Measurements from ENCODE around the gene DAAM1. TPM values are rescaled to one million over a fixed set of nuclear protein-coding genes. Genes with fewer than 3 reads are reported as not detected.

DAAM1 gene
- total RNA-seq, 1 experiment from 2014 or later = 35.3 TPM

GRCh38 chr14:59334253-59334652 lies 145.8 kb downstream of the DAAM1 start:
- Histone ChIP-seq H3K9me3 (no peaks in the 10 kb centered on the region), H3K27me3 (replicated peaks; ENCODE audit: control insufficient read depth, insufficient read depth, low read length) (no peaks in the 10 kb centered on the region), H3K4me1 (peaks cover 10% of the 10 kb centered on the region; the same call in 1 of the 2 replicates), H3K4me3 (ENCODE audit: low read depth, low read length) (no peak overlapping the region), H3K36me3 (ENCODE audit: control insufficient read depth, insufficient read depth, low read length) (peaks cover 1% of the 10 kb centered on the region)
- intact Hi-C loops (cut with micrococcal nuclease; ENCODE audit: unreplicated experiment) = no loop called here
- no peak for DNase-seq
- H3K27me3 Mint-ChIP-seq (ENCODE audit: insufficient read depth, unreplicated experiment) = no peaks in the 10 kb centered on the region
- no peak for TF ChIP-seq CTCF (IDR thresholded peaks at IDR 0.05; ENCODE audit: insufficient read depth in 1 of 2, low read depth in 1 of 2, low read length in 1 of 2, severe bottlenecking in 1 of 2, unreplicated experiment in 1 of 2)
- peaks cover 7% of the 10 kb centered on the region for H3K4me1 Mint-ChIP-seq (ENCODE audit: low read depth, unreplicated experiment)
- POLR2A ChIA-PET = no interaction called here
- no peak overlapping the region for H3K27ac Mint-ChIP-seq (ENCODE audit: unreplicated experiment)
- no peaks in the 10 kb centered on the region for H3K9me3 Mint-ChIP-seq (ENCODE audit: unreplicated experiment)
- CTCF ChIA-PET = no interaction called here
- H3K36me3 Mint-ChIP-seq (ENCODE audit: insufficient read depth, unreplicated experiment) = peaks cover 22% of the 10 kb centered on the region
- H3K4me3 Mint-ChIP-seq (ENCODE audit: unreplicated experiment) = no peak overlapping the region
- BruUV-seq (replicated peaks) = no TSS peak

GRCh38 chr14:59336098-59336497 lies 147.6 kb downstream of the DAAM1 start:
- TF ChIP-seq CTCF (IDR thresholded peaks at IDR 0.05; ENCODE audit: insufficient read depth in 1 of 2, low read depth in 1 of 2, low read length in 1 of 2, severe bottlenecking in 1 of 2, unreplicated experiment in 1 of 2) = no peak

DNA sequence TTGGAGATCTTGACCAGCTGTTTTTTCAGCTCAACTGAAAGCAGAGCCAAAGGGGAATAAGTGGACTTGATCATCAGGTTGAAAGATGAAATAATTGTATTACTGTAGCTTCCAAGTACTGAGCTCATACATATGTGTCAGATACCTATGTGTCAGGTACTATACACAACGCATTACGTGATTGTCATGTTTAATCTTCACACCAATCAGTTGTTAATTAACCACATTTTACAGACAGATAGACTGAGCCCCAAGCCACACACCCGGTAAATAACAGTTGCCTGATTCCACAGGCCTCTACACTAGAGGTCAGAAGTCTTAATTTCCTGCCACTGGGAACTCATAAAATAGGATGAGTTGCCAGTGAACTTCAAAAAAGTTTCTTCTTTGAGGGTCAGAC lies 148.2 kb downstream of the DAAM1 start:
- ChIA-PET POLR2A (no interaction called here), CTCF (no interaction called here)
- Mint-ChIP-seq H3K9me3 (ENCODE audit: unreplicated experiment) (no peaks in the 10 kb centered on the region), H3K36me3 (ENCODE audit: insufficient read depth, unreplicated experiment) (peaks cover 20% of the 10 kb centered on the region), H3K4me1 (ENCODE audit: low read depth, unreplicated experiment) (peaks cover 7% of the 10 kb centered on the region), H3K27me3 (ENCODE audit: insufficient read depth, unreplicated experiment) (no peaks in the 10 kb centered on the region), H3K4me3 (ENCODE audit: unreplicated experiment) (no peak overlapping the region), H3K27ac (ENCODE audit: unreplicated experiment) (no peak overlapping the region)
- Histone ChIP-seq H3K36me3 (ENCODE audit: control insufficient read depth, insufficient read depth, low read length) (no peaks in the 10 kb centered on the region; the same call in 1 of the 2 replicates), H3K27me3 (replicated peaks; ENCODE audit: control insufficient read depth, insufficient read depth, low read length) (no peaks in the 10 kb centered on the region), H3K4me1 (peaks cover 10% of the 10 kb centered on the region; the same call in 1 of the 2 replicates), H3K4me3 (ENCODE audit: low read depth, low read length) (no peak overlapping the region), H3K9me3 (no peaks in the 10 kb centered on the region)
- TF ChIP-seq CTCF (IDR thresholded peaks at IDR 0.05; ENCODE audit: insufficient read depth in 1 of 2, low read depth in 1 of 2, low read length in 1 of 2, severe bottlenecking in 1 of 2, unreplicated experiment in 1 of 2) = no peak
- BruUV-seq (replicated peaks) = no TSS peak
- intact Hi-C loops (cut with micrococcal nuclease; ENCODE audit: unreplicated experiment) = no loop called here
- DNase-seq = no peak

More at GRCh38 chr14:59336098-59336497, 147.6 kb downstream of the DAAM1 start:
- peaks cover 22% of the 10 kb centered on the region for H3K36me3 Mint-ChIP-seq (ENCODE audit: insufficient read depth, unreplicated experiment)
- H3K4me3 Mint-ChIP-seq (ENCODE audit: unreplicated experiment) = no peak overlapping the region
- peaks cover 10% of the 10 kb centered on the region; the same call in 1 of the 2 replicates for H3K4me1 ChIP-seq
- ChIA-PET POLR2A (no interaction called here), CTCF (interaction anchor here (0.7 kb wide), 1 partner anchor 23 kb away, joined by 3 read pairs; no protein-coding TSS in a partner anchor)
- intact Hi-C loops (cut with micrococcal nuclease; ENCODE audit: unreplicated experiment) = no loop called here
- no peak overlapping the region for H3K27ac Mint-ChIP-seq (ENCODE audit: unreplicated experiment)
- no peaks in the 10 kb centered on the region for H3K27me3 ChIP-seq (replicated peaks; ENCODE audit: control insufficient read depth, insufficient read depth, low read length)
- H3K4me1 Mint-ChIP-seq (ENCODE audit: low read depth, unreplicated experiment) = peaks cover 7% of the 10 kb centered on the region
- peaks cover 1% of the 10 kb centered on the region for H3K36me3 ChIP-seq (ENCODE audit: control insufficient read depth, insufficient read depth, low read length)
- H3K9me3 Mint-ChIP-seq (ENCODE audit: unreplicated experiment) = no peaks in the 10 kb centered on the region
- no peaks in the 10 kb centered on the region for H3K9me3 ChIP-seq
- no peaks in the 10 kb centered on the region for H3K27me3 Mint-ChIP-seq (ENCODE audit: insufficient read depth, unreplicated experiment)
- no peak overlapping the region for H3K4me3 ChIP-seq (ENCODE audit: low read depth, low read length)
- no peak for DNase-seq
- no TSS peak for BruUV-seq (replicated peaks)
